Measurements from ENCODE around the gene MAN2B1.

- TF ChIP-seq CTCF (IDR thresholded peaks at IDR 0.05) (no peak), POLR2A (IDR thresholded peaks at IDR 0.05) (no peak)
These were observed 11.0 kb downstream of the MAN2B1 start for GRCh38 chr19:12655546-12655945.

Measured in Peyer's patch (tissue), 4 donors.